GM13976 (cell line): Measurements from ENCODE around the gene PPP1CA.

Experiments
- DNase-seq: peaks from one replicate; pipeline ENCODE4 v3.0.0; 2012; ENCODE audit warnings: low spot score
- CTCF ChIP-seq: IDR thresholded peaks from 2 replicates; pipeline ENCODE4 v1.5.1; 2012; ENCODE audit warnings: borderline replicate concordance, mild to moderate bottlenecking; ENCODE audit not compliant: insufficient read depth; ENCODE audit errors: extremely low read depth, missing control alignments, control extremely low read depth
- in situ Hi-C: fragments of 300-500 bp; cut with MboI; formaldehyde crosslinking; loops from one replicate; pipeline ENCODE4 v1.12.0; 2022; ENCODE audit warnings: low sequenced_read_pairs, mixed read lengths, inconsistent platforms; ENCODE audit not compliant: unreplicated experiment

PPP1CA gene

GRCh38 chr11:67382276-67383136, 19.2 kb downstream of the PPP1CA start:
- peak; percentile 86 for DNase-seq
- peak; percentile 88 for TF ChIP-seq CTCF
- in situ Hi-C loops: loop anchor here (10.0 kb wide), 2 partner anchors 118 to 122 kb away; partner anchors contain the start of genes CDK2AP2, GRK2 and PITPNM1

DNA sequence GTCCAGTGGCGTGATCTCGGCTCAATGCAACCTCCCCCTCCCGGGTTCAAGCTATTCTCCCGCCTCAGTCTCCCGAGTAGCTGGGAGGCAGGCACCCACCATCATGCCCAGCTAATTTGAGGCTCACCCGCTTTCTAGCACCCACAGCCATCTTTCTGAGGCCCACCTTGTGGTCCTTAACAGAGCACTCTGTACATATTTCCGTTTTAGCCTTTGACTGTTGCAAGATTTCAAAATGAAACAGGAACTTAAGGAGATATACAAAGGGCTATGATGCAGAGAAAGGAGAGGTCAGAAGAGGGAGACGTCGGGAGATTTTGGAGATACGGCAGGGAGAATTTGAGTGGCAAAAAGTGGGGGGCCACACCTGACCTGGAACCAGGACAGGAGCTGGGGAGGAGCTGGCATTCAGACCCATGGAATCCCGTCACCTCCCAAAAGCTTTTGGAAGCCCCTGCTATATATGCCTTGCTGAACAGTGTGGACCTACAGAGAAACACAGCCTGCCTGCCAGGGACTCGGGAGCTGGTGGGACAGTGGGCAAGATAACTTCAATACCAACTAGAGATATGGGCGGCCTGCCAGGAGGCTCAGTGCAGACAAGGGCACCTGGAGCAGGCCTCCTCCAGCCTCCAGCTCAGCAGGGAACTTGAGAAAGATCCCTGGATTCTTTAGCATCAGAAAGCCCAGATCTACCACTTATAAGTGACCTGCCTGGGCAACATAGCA, 20.2 kb downstream of the PPP1CA start:
- no peak for DNase-seq
- in situ Hi-C loops: loop anchor here (10.0 kb wide), 2 partner anchors 117 to 123 kb away; partner anchors contain the start of genes CDK2AP2, GRK2 and PITPNM1
- TF ChIP-seq CTCF: peak; percentile 8

DNA sequence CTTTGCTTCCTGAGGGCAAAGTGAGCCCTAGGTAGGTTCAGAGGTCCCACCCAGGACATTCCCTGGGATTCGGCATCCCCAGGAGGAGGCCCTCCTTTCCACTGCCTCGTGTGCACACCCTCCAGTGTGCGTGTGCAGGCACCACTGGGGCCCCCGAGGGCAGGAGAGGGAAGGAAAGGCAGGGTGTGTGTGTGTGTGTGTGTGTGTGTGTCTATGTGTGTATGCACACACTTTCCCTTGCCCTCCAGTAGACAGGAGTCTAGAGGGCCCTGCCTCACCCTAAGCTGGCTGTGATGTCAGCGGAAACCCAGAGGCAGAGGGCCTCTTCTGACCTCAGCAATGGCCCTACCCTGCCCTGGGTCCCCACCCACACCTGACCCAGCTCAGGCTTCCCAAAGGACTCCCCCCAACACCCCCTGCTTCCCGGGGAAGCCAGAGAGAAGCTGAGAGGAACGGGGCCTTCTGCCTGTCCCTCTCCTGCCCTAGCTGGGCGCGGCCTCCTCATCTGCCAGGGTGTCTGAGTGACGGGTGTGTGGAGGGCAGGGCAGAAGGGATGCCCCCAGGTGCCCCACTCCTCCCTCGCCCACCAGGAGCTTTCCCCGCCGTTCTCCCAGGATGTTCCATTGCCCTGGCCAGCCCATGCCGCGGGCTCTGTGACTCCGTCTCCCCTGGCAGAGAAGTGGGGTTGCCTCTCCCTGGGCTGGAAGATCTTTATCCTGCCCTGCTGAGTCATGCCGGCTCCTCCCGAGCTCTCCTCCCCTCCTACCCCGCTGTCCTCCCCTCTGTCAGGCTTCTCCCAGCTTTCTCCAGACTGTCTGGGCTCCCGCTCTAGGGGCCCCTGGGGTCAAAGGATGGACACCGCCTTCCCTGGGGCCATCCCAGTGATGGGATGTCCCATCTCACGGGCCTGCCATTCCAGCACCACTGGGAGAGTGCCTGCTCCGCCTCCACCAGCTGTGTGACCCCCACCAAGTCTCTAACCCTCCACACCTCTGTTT, 22.3 kb downstream of the PPP1CA start:
- no peak for TF ChIP-seq CTCF
- no peak for DNase-seq
- in situ Hi-C loops: loop anchor here (10.0 kb wide), 2 partner anchors 115 to 125 kb away; partner anchors contain the start of genes CDK2AP2, GRK2 and PITPNM1

DNA sequence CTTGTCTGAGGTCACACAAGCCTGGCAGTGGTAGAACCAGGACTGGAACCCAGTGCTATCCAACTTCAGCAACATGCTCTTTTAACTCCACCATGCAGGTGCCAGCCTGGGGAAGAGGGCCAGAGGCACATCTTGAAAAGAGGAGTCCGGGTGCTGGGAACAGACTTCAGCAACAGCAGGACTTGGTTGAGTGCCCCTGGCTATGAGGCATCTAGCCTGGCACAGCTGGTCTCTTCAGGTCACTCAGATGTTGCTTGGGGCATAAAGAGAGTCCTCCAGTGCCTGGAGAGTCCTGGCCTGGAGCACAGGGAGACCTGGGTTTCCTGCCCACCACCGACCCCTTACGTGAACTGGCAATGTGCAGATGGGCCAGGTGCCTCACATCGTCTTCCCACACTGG, 23.1 kb downstream of the PPP1CA start:
- no peak for TF ChIP-seq CTCF
- DNase-seq: no peak
- in situ Hi-C loops: no loop called here

DNA sequence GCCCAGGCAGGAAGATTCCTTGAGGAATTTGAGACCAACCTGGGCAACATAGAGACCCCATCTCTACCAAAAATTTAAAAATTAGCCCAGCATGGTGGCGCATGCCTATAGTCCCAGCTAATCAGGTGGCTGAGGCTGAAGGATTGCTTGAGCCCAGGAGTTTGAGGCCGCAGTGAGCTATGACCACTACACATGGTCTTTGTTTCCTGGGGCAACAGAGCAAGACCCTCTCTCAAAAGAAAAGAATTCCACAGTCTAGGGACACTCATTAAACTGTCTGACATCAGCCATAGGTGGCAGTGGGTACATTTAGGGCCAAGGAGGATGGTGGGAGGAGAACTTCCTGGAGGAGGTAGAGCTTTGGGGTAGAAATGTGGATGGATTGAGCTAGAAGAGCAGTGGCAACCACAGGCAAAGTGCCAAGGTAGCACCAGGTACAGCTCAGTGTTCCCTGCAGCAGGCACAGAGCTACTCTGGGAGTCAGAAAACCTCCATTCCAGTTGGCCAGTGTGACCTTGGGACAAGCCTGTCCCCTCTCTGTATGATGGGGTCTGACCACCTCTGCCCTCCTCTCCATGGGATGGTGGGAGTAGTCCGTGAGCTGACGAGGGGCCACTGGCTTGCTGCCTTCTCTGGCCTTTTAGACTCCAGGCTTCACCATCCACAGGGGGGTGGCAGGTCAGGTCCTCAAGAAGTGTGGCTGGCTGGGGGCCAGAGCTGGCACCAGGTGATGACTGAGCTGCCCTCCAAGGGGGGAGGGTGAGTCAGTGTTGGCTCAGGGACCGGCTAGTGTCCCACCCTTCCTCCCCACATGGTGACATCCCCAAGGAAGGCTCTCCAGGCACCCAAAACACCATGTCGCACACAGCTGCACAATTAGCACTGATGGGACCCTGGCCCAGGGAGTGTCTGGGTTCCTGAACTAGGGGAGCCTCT, 24.5 kb downstream of the PPP1CA start:
- in situ Hi-C loops: no loop called here
- no peak for DNase-seq
- no peak for TF ChIP-seq CTCF
